ENCODE results near the gene KANSL1.
A peak's percentile ranks its signal among the peaks of the same experiment; 100 is the strongest.

The KANSL1 gene

DNA sequence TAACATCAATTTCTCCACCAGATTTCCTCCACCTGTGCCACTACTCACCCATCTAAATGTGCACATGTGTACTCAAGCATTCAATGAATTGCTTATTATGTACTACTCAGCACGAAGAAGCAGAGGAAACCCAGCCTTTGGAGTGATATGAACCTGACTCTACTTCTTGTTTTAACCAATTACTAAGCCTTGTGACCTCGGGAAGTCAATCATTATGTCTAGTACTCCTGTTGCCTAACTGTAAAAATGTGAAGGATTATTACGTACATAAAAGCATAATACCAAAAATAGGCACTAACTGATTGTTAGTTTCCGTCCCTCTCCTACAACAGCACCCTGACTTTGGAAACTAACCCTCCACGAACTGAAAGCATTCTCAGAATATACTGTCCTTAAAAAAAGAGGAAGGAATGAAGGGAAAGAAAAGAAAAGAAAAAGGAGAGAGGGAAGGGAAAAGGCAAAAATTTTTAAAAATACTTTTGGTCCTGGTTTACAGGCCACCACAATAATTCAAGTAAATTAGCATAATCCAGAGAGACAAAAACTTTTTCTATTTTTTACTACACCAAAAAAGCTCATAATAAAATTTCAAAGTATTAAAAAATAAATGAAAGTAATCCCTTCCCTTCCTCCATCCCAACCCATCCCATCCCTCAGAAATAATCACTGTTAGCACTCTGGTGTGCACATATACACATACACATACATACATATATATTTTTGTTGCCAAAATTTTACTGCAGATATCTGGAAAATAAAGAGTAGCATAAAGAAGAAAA lies 53.6 kb downstream of the KANSL1 start:
- DNase-seq, result no peak

DNA sequence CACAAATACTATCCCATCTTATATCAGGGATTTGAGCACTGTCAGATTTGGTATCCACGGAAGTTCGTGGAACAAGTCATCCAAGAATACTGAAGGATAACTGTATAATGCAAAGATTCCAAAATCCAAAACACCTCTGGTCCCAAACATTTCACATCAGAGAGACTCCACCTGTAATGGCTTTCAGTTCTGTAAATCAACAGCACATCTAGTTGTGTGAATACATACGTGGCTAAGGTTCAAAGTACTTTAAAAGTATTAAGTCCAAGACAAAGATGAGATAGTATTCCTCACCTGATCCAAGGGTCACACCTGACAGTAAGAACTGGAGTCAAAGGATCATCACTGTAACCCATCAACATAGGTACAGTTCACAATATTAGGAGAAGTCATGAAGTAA lies 54.8 kb downstream of the KANSL1 start:
- DNase-seq, result no peak

DNA sequence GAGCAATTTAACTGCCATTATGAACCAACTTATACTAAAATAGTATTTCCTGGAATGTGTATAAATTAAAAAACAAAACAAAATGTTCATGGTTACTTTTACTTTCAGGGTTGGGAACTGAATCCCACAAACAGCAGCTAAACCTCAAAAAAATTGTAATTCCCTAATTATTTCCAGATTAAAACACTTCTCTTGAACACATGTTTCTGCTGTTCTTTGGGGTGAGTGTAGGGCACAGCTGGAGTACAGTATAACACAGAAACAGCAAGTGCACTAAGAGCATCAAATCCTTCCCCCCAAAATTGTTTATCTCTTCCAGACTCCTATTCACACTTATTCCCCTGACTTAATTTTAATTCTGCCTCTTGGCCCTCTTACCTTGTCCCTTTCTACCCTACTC lies 56.4 kb downstream of the KANSL1 start:
- DNase-seq, result no peak

DNA sequence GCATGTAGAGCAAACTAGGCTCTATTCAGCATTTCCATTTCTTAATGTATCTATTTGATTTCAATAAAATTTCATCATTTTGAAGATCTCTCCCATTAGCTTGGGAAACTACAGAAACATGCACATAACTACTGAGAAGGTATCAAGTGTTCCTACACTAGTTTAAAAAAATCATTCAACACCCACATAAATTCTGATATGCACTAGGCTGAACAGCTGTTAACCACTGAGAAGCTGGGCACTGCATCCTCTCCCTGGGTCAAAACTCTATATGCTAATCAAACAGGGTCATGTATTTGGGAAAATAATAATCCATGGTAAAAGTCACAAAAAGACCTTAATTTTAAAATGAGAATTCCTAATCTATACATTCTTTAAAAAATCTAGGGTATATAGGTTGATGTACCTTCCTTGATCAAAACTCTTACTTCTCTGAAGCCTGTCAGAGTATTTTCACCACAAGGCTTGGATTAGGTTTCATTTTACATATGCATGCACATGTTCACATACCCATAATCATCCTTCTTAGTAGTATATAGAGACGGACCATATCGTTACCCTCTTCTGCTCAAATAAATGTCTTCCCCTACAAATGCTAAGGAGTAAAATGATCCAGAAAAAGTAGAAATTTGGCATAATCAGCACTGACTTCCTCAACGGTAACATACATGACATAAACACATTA lies 57.2 kb downstream of the KANSL1 start:
- no peak for DNase-seq

DNA sequence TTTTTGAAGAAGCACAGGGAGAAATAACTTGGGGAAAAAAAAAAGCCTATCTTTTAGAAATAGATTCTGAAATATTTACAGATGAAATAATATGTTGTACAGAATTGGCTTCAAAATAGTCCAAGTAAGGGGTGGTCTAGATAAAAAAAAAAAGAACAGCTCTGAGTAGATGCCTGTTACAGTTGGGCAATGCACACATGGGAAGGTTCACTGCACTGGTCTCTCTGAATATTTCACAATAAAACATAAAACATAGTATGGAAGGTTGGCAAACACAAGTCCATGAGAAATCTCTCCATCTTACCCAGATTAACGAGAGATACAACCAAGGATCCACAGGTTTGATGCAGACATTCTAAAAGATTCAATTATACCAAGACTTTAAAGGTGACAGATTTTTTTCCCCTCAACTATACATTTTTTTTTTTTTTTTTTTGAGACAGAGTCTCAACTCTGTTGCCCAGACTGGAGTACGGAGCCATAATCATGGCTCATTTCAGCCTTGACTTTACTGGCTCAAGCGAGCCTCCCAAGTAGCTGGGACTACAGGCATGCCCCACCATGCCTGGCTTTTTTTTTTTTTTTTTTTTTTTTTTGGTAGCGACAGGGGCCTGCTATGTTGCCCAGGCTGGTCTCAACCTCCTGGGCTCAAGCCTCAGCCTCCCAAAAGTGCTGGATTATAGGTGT lies 58.0 kb downstream of the KANSL1 start:
- no peak for DNase-seq

DNA sequence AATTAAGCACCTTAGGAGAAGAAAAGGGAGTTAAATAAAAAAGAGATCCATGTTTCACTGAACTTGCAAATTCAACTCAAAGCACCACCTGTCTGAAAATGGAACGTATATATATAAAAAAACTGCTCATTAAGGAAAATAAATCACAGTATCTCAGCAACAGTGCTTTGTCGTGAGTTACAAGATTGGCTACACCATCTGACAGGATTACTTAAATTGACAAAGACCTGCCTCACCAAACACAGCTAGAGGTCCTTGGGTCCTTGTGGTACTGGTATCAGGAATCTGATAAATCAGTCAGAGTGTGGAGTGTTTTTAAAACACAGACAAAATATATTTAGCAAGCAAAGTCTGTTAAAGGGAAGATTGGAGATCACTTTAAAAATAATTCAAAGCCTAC lies 63.9 kb downstream of the KANSL1 start:
- no peak for DNase-seq

DNA sequence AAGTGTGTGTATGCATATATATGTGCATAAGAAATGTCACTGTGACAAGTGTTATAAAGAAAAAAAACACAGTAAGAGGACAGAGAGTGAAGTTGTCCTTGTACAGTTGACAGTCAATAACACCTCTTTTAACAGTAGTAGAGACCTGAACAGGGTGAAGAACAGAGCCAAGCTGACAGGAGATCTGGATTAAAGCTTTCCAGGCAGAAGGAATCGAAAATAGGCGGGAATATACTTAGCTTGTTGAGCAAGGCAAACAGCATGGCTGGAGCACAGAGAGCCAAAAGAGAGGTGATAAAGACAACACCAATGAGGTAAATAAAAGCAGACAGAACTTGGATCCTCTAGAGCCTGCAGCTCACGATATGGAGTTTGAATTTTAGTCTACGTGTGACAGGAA lies 64.8 kb downstream of the KANSL1 start:
- no peak for DNase-seq

DNA sequence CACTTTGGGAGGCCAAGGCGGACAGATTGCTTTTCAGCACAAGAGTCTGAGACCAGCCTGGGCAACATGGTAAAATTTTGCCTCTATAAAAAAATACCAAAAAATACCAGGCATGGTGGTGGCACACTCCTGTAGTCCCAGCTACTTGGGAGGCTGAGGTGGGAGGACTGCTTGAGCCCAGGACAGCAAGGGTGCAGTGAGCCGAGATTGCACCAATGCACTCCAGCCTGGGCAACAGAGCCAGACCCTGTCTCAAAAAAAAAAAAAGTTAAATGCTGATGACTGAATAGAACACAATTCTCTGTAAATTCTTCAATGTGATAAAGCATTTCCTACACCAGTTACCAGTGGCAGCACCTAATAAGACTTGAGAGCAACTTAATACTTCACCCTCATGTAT lies 65.7 kb downstream of the KANSL1 start:
- DNase-seq, result no peak

DNA sequence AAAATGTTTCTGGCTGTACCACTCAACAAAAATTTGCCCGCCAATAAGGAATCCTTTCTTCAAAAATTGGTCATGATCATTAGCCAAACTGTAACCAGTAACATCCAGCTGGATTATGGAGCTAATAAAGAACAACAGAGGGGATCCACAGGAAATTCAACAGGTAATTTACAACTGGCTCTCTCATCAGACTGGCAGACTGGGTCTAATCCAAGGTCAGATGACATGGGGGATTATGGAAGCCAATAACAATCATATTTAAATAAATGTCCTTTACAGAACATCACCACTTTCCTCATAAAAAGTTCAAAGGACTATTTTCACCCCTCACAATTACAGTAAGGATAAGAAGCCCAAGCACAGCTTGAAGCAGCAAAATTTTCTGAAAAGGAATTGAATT lies 66.4 kb downstream of the KANSL1 start:
- DNase-seq, result no peak

DNA sequence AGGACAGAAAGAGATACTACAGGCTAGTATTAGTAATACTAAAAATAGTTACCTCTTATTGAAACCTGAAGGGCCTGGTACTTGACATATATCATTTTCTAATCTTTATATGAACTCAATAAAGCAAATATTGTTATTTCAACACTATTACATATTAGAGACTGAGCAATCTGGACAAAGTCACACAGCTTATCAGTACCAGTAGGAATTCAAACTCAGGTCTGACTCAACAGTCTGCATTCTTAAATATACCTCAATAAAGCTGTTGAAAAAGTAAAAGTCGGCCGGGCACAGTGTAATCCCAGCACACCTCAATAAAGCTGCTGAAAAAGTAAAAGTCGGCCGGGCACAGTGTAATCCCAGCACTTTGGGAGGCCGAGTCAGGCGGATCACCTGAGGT lies 67.4 kb downstream of the KANSL1 start:
- DNase-seq, result no peak

DNA sequence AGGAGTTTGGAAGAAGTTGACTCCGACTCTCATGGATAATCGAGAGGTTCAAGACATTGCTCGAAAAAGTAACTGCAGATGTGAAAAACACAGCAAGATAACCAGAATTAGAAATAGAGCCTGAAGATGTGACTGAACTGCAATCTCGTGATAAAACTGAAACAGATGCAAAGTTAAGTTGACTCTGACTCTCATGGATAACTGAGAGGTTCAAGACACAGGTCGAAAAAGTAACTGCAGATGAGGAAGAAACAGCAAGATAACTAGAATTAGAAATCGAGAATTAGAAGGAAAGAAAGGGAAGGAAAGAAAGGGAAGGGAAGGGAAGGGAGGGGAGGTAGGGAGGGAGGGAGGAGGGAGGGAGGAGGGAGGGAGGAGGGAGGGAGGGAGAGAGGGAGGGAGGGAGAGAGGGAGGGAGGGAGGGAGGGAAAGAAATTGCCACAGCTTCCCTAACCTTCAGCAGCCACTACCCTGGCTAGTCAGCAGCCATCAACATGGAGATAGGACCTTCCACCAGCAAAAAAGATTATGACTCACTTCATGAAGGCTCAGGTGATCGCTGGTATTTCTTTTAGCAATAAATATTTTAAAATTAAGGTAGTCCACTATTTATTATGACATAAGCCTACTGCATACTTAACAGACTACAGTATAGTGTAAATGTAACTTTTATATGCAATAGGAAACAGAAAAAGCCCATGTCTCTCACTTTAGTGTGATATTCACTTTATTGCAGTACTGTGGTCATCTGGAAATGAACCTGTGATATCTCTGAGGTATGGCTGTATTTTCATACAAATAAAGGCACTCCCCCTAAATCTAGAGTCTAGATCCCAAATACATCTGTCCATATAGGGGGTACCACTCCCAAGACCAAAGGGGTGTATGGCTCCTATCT lies 68.3 kb downstream of the KANSL1 start:
- no peak for DNase-seq

DNA sequence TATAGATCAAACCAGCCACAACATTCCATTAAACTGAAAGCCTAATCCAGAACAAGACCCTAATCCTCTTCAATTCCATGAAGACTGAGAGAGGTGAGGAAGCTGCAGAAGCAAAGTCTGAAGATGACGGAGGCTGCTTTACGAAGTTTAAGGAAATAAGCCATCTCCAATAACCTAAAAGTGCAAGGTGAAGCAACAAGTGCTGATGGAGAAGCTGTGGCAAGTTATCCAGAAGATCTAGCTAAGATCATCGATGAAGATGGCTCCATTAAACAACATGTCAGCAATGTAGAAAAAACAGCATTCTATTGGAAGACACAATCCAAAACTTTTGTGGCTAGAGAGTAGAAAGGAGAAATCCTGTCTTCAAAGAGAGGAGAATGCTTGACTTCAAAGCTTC lies 69.6 kb downstream of the KANSL1 start:
- DNase-seq, result no peak

DNA sequence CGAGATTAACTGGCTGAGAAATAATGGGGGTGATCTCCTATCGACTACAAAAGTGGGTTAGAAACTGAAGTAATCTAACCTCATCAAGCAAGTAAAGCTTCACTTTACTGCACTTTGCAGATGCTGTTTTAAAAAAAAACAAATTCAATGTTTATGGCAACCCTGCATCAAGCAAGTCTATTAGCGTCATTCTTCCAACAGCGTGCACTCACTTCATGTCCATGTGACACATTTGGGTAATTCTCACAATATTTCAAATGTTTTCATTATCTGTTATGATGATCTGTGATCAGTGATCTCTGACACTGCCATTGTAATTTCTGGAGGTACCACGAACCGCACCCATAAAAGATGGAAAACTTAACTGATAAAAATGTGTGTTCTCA lies 70.8 kb downstream of the KANSL1 start:
- no peak for DNase-seq

DNA sequence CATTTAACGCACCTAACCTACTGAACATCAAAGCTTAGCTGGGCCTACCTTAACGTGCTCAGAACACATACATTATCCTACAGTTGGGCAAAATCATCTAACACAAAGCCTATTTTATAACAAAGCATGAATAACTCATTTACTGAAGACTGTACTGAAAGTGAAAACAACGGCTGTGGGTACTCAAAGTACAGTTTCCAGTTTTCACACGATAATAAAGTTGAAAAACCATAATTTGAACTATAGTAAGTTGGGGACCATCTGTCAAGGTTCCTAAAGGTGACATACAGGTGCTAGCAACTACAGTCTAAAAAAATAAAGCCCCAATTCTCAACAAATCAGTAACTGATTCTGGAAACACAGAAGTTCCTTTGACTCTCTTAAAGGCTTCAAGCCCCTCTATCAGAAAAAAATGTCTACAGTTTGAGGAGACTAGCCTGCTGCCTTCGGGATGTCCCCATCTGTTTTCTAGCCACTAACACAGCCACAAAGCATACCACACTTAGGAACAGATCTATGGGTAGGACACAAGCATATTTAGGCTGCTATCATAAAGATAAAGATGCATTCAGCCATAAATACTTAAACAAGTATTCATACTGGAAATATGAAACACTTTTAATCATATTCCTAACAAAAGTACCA lies 71.3 kb downstream of the KANSL1 start:
- peak in 1 of 51 donors; percentile 18 for DNase-seq

DNA sequence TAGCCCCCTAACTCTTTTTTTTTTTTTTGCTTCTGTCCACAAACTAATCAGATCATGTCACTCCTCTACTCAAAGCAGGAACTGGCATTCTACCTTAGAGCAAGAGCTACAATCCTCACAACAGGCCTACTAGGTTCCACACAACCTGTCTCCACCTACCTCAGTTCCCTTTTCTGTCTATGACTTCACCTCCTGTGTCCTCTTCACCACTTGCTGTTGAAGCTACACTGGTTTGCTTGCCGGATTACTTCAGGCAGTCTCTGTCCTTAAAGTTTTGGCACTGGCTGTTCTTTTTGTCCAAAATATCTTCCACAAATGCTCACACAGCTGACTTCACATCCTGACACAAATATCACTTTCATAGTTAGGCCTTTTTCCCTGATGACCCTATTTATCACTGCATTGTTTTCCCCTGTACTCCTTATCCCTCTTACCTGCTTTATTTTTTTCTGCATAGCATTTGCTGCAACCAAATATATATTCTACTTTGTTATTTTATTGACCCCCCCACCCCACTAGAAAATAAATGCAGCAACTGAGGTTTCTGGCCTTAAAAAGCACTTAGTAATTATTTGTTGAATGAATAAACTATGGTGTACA lies 72.0 kb downstream of the KANSL1 start:
- DNase-seq, result no peak

DNA sequence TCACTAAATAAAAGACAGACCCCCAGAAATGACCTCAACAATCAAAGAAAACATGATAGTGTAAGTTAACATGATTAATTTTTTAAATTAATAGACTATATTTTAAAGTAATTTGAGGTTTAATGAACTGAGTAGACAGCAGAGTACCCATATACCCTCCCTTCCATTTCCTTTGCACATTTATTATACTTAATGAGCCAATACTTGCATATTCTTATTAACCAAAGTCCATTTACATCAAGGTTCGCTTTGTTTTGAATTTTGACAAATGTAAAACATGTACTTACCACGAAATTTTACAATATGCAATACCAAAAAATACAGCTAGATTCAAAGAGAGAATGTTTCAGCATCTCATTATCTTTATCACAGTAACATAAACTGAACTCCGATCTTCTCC lies 72.7 kb downstream of the KANSL1 start:
- no peak for DNase-seq

DNA sequence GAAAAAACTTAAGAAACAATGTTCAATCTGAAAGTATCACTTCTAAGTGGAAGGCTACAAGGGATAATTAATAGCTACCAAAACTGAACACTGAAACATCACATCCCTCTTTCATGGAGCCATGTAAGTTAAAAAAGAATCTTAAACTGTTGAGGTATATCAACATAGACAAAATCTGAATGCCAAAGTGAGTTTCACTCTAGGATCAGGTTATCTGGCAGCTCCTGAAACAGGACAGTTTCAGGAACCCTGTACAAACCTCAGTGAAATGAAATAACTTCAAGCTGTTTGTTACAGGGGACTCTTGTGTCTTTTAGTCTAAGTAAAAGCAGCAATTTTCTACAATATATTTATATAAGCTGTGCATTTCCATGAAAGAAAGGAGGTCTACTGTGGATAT lies 73.2 kb downstream of the KANSL1 start:
- DNase-seq, result no peak

DNA sequence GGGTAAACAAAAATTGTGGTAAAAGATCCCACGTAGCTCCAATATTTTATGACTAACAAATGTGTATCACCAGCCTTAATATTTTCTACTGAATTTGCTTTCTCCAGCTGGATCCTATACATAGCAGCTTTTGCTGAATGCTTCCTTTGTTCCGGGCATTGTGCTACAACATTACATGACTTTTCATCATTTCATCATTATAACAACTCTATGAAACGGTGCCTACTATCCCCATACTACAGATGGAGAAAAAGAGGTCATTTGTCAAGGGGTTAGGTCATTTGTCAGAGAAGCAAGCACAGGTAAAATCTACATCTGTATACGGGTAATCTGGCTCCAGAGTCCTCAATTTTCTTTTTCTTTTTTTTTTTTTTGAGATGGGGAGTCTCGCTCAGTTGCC lies 74.3 kb downstream of the KANSL1 start:
- DNase-seq, result no peak

DNA sequence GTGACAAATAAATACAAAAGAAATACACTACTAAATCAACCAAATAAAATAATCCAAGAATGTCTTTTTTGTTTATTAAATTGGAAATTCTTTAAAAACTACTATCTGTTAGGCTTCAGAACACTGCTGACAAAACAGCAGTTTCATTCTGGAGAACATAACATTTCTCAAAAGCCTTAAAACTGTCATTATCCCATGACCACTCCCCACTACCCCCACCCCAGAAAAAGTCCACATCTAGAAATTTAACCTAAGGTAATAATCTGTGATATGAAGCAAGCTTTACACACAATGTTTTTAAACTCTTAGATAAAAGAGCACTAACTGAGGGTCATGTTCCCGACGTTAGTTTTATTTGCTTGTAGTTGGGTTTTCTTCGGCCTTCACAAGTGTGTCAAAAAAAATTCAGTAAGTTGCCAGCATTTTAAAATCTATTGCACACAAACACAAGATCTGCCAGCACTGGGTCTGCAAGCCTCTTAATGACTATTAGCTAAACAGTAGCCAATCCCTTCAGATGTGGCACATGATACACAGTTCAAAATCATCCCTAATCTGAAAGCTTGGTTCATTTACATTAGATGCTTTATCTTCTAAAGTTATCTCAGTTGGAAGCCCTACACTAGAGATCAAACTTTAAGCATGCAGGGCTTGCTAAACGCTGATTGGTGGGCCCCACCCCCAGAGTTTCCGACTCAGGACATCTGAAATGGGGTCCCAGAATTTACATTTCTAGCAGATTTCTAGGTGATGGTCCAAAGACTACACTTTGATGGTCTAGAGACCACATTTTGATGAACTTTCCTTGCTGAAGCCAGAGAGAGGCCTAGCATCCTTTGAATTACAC lies 75.2 kb downstream of the KANSL1 start:
- no peak for DNase-seq

DNA sequence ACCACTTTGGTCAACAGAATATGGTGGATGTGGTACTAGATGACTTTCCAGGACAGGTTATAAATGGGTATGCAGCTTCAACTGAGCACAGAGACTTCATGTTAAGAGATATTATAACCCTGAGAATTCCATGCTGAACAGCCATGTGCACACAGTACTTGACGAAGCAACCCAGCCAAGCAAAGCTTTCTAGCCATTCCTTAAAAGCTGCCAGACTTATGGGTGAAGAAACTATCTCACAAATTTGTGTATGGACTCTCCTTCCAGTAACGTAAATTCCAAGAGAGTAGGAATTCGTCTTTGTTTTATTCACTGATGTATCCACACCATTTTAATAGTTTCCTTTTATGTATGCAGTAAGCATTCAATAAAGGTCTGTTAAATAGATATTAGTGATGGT lies 76.1 kb downstream of the KANSL1 start:
- DNase-seq, result no peak
